ENCODE measurements around the gene ZNF184.

DNA sequence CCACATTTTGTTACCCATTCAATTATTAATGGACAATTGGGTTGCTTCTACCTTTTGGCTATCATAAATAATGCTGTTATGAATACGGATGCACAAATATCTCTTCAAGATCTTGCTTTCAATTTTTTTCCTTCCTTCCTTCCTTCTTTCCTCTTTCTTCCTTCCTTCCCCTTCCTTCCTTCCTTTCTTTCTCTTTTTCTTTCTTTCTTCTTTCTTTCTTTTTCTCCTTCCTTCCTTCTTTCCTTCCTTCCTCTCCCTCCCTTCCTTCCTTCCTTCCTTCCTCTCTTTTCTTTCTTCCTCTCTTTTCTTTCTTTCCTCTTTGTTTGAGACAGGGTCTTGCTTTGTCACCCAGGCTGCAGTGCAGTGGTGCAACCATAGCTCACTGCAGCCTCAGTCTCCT is 39.2 kb downstream of the ZNF184 start:
- no peak for TF ChIP-seq POLR2A (IDR thresholded peaks at IDR 0.05)
- no peak for TF ChIP-seq CTCF (IDR thresholded peaks at IDR 0.05)
